Lung (tissue), 12 donors: ENCODE data around the gene CFI. TPM values are rescaled to one million over a fixed set of nuclear protein-coding genes. Genes with fewer than 3 reads are reported as not detected.

Experiments used
- ATAC-seq: fragments of 200-7000 bp; cut with Tn5 transposase; one replicate; pipeline ENCODE4 v1.9.1; 2020; ENCODE audit warnings: moderate number of reproducible peaks; ENCODE audit not compliant: insufficient read depth, low FRiP score
- DNase-seq, 3 donors: peaks; one replicate each; pipeline ENCODE4 v3.0.0-alpha.2; 2013 to 2017
- H3K27ac ChIP-seq, 2 donors: one replicate each; pipeline ENCODE4 v1.5.1; 2013; ENCODE audit warnings: mild to moderate bottlenecking in 2 of 2, moderate library complexity in 2 of 2, control low read depth in 1 of 2, inconsistent platforms in 1 of 2, low read depth in 1 of 2, low read length in 1 of 2
- H3K27me3 ChIP-seq, 3 donors: one replicate each; pipeline ENCODE4 v1.5.1; 2013; ENCODE audit warnings: low read length in 2 of 3; ENCODE audit not compliant: control insufficient read depth in 3 of 3, insufficient read depth in 3 of 3
- H3K36me3 ChIP-seq, 4 donors: one replicate each; pipeline ENCODE4 v1.5.1; 2013; ENCODE audit warnings: low read length in 4 of 4, mild to moderate bottlenecking in 1 of 4, moderate library complexity in 1 of 4; ENCODE audit not compliant: control insufficient read depth in 4 of 4, insufficient read depth in 4 of 4
- H3K4me1 ChIP-seq, 5 donors: one replicate each; pipeline ENCODE4 v1.5.1; 2013; ENCODE audit warnings: low read length in 5 of 5, mild to moderate bottlenecking in 2 of 5, moderate library complexity in 1 of 5; ENCODE audit not compliant: control insufficient read depth in 5 of 5, insufficient read depth in 5 of 5
- H3K4me3 ChIP-seq: one replicate; pipeline ENCODE4 v1.5.1; 2013; ENCODE audit warnings: mild to moderate bottlenecking, control low read depth, moderate library complexity
- H3K9ac ChIP-seq, 2 donors: one replicate each; pipeline ENCODE4 v1.5.1; 2013; ENCODE audit warnings: low read length in 2 of 2, control low read depth in 1 of 2; ENCODE audit not compliant: insufficient read depth in 1 of 2
- H3K9me3 ChIP-seq, 4 donors: one replicate each; pipeline ENCODE4 v1.5.1; 2013; ENCODE audit warnings: low read length in 3 of 4, mild to moderate bottlenecking in 1 of 4, moderate library complexity in 1 of 4; ENCODE audit not compliant: control insufficient read depth in 4 of 4, insufficient read depth in 3 of 4
- WGBS, 2 donors: extraction: QIAGEN DNeasy Blood & Tissue Kit; methylation state at CpG; one replicate each; pipeline ENCODE4 v1.1.7; 2013; 5-methylcytosine and 5-hydroxymethylcytosine counted together
- polyA plus RNA-seq, 2 donors: library from polyadenylated mRNA; stranded (reverse); fragments of 200-250 nt; gene quantifications; one replicate each; pipeline ENCODE4 v1.2.1, GENCODE V29; 2013
- total RNA-seq, 2 donors: library from RNA; depleted of rRNA in 1 of 2; stranded (reverse); fragments of >200 nt in 1 of 2; gene quantifications; one replicate each; pipeline ENCODE4 v1.2.1, GENCODE V29; 2014 to 2021
- TF ChIP-seq, protein P1 (sequence below): IDR thresholded peaks from 2 replicates; pipeline ENCODE4 v1.5.1; 2012; ENCODE audit warnings: mild to moderate bottlenecking; ENCODE audit errors: control extremely low read depth, extremely low read depth
- donor health status: control.
- donor health status: control.
- donor health status: Bipolar disorder and iron deficiency.
- donor health status: healthy.
- donor health status: DM: yes; HTN: yes; CAD: no.

Gene CFI
- total and polyA plus RNA-seq, 4 donors, result 38.2 to 150 (median 60.8) TPM

DNA sequence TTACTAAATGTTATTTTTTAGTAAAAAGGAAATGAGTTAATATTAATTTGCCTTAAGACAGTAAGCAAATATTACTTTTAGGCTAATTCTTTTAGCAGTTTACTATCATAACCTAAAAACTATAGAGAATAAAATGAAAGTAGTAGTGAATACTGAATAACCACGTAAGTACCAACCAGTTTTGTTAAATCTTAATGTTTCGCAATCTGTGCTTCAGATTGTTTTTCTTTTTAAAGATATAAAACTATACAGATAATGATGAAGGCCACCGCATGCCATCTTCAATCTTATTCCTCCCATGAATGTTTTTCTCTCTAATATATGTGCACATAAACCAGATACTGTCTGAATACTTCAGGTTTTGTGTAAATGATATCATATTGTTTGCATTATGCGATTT is 32.0 kb upstream of the CFI start:
- no peaks in the 10 kb centered on the region for H3K27me3 ChIP-seq
- ATAC-seq (no peak), DNase-seq (no peak)
- WGBS, 2 donors, result 84 to 93% methylated on average over 4 of the region's 4 CpGs
- TF ChIP-seq, protein P1, sequence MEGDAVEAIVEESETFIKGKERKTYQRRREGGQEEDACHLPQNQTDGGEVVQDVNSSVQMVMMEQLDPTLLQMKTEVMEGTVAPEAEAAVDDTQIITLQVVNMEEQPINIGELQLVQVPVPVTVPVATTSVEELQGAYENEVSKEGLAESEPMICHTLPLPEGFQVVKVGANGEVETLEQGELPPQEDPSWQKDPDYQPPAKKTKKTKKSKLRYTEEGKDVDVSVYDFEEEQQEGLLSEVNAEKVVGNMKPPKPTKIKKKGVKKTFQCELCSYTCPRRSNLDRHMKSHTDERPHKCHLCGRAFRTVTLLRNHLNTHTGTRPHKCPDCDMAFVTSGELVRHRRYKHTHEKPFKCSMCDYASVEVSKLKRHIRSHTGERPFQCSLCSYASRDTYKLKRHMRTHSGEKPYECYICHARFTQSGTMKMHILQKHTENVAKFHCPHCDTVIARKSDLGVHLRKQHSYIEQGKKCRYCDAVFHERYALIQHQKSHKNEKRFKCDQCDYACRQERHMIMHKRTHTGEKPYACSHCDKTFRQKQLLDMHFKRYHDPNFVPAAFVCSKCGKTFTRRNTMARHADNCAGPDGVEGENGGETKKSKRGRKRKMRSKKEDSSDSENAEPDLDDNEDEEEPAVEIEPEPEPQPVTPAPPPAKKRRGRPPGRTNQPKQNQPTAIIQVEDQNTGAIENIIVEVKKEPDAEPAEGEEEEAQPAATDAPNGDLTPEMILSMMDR, result no peak
- no peak overlapping the region for H3K27ac ChIP-seq
- no peaks in the 10 kb centered on the region for H3K4me1 ChIP-seq
- peaks cover 0 to 2% (median 0%) of the 10 kb centered on the region in 4 donors for H3K36me3 ChIP-seq
- H3K9me3 ChIP-seq, result no peaks in the 10 kb centered on the region
- H3K4me3 ChIP-seq, result no peak overlapping the region
- H3K9ac ChIP-seq, result no peak overlapping the region

DNA sequence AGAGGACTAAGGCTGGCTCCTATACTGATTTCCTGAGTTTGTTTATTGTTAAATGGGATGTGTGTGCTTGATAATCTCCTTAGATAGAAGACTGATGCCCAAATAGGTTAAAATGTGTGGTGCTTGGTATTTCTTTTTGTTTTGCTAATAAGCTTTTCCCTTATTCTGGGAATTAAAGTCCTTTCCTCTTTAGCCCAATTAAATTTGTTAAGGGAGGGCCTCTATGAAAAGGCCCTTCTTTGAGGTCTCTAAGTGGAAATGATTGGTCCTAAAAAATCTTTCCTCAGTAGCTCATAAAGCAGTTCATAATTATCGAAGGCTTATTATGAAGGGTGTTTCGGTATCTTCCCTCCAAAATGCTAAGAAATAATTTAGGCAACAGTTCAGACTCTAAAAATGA is 25.9 kb upstream of the CFI start, which contains the start of gene RRH:
TSS of gene RRH (plus strand) at position 301 of the 400 bp plus-strand sequence. CDS start at position 357, 56 bp downstream.
- Histone ChIP-seq H3K4me1 (no peaks in the 10 kb centered on the region), H3K9me3 (no peaks in the 10 kb centered on the region), H3K36me3 (peaks cover 0 to 8% (median 3%) of the 10 kb centered on the region in 4 donors), H3K27ac (no peak within 1 kb of the TSS), H3K27me3 (no peaks in the 10 kb centered on the region), H3K9ac (no peak within 1 kb of the TSS), H3K4me3 (no peak within 1 kb of the TSS)
- DNase-seq (no peak), ATAC-seq (no peak)
- TF ChIP-seq, protein P1, result no peak
- 98 to 99% methylated on average over 2 of the region's 2 CpGs for WGBS, 2 donors

DNA sequence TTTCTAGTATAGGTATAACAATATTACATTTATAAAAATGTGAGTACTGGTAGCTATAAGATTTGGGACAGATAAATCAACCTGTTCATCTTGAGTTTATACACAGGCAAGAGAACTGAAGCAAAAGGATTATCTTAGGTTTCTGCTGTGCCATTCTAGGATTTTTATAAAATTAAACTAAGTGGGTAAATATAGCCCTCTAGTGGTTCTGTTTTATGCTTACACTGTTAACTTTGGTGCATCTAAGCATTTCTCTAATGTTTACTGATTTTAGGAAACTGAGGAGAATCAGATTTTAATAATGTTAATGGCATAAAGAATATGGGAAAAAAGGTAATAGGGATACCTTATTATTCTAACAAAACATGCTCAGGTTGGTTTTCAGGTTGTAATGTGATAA is 24.9 kb upstream of the CFI start:
- H3K4me1 ChIP-seq, result no peaks in the 10 kb centered on the region
- no peak overlapping the region for H3K27ac ChIP-seq
- TF ChIP-seq, protein P1, result peak; percentile 22
- H3K4me3 ChIP-seq, result no peak overlapping the region
- ATAC-seq, result no peak
- H3K27me3 ChIP-seq, result no peaks in the 10 kb centered on the region
- DNase-seq, result peak in 2 of 3 donors; percentile 35 to 41
- H3K36me3 ChIP-seq, result peaks cover 0 to 11% (median 4%) of the 10 kb centered on the region in 4 donors
- H3K9ac ChIP-seq, result no peak overlapping the region
- no peaks in the 10 kb centered on the region for H3K9me3 ChIP-seq

DNA sequence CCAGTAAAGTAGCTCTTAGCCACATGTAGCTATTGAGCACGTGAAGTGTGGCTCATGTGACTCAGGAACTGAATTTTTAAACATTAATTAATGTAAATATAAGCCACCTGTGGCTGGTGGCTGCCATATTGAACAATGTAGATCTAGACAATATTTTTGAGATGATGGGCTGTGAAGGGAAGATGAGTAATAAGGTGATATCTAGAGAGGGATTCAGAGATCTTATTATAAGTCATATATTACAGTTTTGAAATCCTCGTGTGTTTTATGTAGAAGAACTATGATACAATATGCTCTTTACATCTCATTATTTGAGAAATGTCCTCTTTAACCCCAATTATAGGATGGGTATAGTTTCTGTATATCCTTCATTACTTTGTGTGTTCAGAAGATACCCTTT is 19.4 kb upstream of the CFI start:
- ATAC-seq (no peak), DNase-seq (no peak)

More for the DNA sequence above, 19.4 kb upstream of the CFI start:
- 62 to 68% methylated on average over 2 of the region's 2 CpGs for WGBS, 2 donors
- H3K4me3 ChIP-seq, result no peak overlapping the region
- H3K27ac ChIP-seq, result no peak overlapping the region
- H3K4me1 ChIP-seq, result peaks cover 0 to 9% (median 5%) of the 10 kb centered on the region in 5 donors
- H3K36me3 ChIP-seq, result peaks cover 5 to 24% (median 10%) of the 10 kb centered on the region in 4 donors
- no peaks in the 10 kb centered on the region for H3K9me3 ChIP-seq
- TF ChIP-seq, protein P1, result no peak
- no peak overlapping the region for H3K9ac ChIP-seq
- H3K27me3 ChIP-seq, result no peaks in the 10 kb centered on the region
